ENCODE measurements around the gene ZNF576.

DNA sequence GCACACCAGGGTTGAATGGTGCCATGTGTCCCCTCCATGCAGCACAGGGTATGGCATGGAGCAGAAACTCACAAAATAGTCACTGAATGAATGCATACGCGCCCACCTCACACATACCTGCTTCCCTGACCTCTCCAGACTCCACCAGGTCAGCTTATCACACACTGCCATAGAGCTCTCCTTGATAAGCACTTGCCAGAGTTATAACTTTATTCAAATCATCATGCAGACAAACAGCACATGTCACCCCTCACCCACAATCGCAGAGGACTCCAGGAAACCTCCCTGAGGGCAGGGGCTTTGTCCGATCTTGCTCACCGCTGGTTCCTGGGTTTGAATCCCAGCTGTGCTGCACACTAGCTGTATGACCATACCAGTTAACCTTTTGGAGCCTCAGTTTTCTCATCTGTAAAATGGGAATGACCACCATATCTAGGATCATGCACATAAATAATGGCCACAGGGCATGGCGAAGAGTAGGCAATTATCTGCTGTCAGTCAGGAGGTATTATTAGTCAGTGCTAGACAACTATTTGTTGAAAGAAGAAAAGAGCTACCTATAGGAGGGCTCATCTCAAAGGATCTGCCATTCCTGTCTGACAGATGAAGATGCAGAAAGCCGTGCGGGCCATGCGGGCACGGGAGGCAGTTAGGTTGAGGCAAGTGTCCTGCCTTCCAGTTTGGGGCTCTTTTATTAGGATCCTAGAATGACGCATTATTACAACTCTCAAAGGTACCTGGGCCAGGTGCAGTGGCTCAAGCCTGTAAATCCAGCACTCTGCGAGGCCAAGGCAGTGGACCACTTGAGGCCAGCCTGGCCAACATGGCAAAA lies 35.0 kb upstream of the ZNF576 start:
- TF ChIP-seq POLR2A (IDR thresholded peaks at IDR 0.05; ENCODE audit: low read length) = no peak
- no peak for TF ChIP-seq GATA1 (IDR thresholded peaks at IDR 0.05; ENCODE audit: low read depth, low read length)
